Head of caudate nucleus (tissue), 42 donors: ENCODE data around the gene LDLRAD3.
A peak's percentile ranks its signal among the peaks of the same experiment; 100 is the strongest.

Experiments
- DNase-seq, 42 donors: peaks; one replicate each; pipeline versions ENCODE4 v3.0.0 to v3.0.0-alpha.2; 2020 to 2021; ENCODE audit warnings: mixed read lengths in 7 of 42
- intact Hi-C: fragments of 100-400 bp; cut with DNase I; formaldehyde crosslinking; loops from one replicate; pipeline ENCODE4 v1.15.0; 2022

Gene LDLRAD3

GRCh38 chr11:36053862-36054261 lies 110.0 kb downstream of the LDLRAD3 start:
- no peak for DNase-seq

GRCh38 chr11:36054628-36055027 lies 110.8 kb downstream of the LDLRAD3 start:
- intact Hi-C loops: no loop called here
- DNase-seq: no peak

More at GRCh38 chr11:36053862-36054261, 110.0 kb downstream of the LDLRAD3 start:
- intact Hi-C loops: no loop called here

- intact Hi-C loops: no loop called here
- DNase-seq: peak in 2 of 42 donors; percentile 19 to 22
Measured at GRCh38 chr11:36056160-36056751, 112.4 kb downstream of the LDLRAD3 start.

GRCh38 chr11:36057379-36058042 lies 113.6 kb downstream of the LDLRAD3 start:
- no peak for DNase-seq

GRCh38 chr11:36059660-36060059 lies 115.8 kb downstream of the LDLRAD3 start:
- intact Hi-C loops: no loop called here
- no peak for DNase-seq

More at GRCh38 chr11:36057379-36058042, 113.6 kb downstream of the LDLRAD3 start:
- intact Hi-C loops: no loop called here

GRCh38 chr11:36060926-36061325 lies 117.1 kb downstream of the LDLRAD3 start:
- intact Hi-C loops: no loop called here
- no peak for DNase-seq

GRCh38 chr11:36061471-36061870 lies 117.6 kb downstream of the LDLRAD3 start:
- DNase-seq: no peak
- intact Hi-C loops: no loop called here

GRCh38 chr11:36062796-36063365 lies 119.0 kb downstream of the LDLRAD3 start:
- no peak for DNase-seq
- intact Hi-C loops: no loop called here

- no peak for DNase-seq
- intact Hi-C loops: no loop called here
Measured at GRCh38 chr11:36065436-36065835, 121.6 kb downstream of the LDLRAD3 start.

- intact Hi-C loops: no loop called here
- no peak for DNase-seq
Measured at GRCh38 chr11:36066891-36067290, 123.0 kb downstream of the LDLRAD3 start.

- DNase-seq: peak in 17 of 42 donors; percentile 8 to 62 (median 32)
- intact Hi-C loops: no loop called here
Measured at GRCh38 chr11:36069576-36070212, 125.8 kb downstream of the LDLRAD3 start.

- intact Hi-C loops: no loop called here
- DNase-seq: no peak
Measured at GRCh38 chr11:36070213-36070953, 126.5 kb downstream of the LDLRAD3 start.

- peak in 1 of 42 donors; percentile 33 for DNase-seq
- intact Hi-C loops: no loop called here
Measured at GRCh38 chr11:36070954-36071330, 127.1 kb downstream of the LDLRAD3 start.

- intact Hi-C loops: no loop called here
- no peak for DNase-seq
Measured at GRCh38 chr11:36071917-36072500, 128.1 kb downstream of the LDLRAD3 start.

- intact Hi-C loops: no loop called here
- peak; percentile 55 to 91 (median 76) for DNase-seq
Measured at GRCh38 chr11:36073411-36074203, 129.7 kb downstream of the LDLRAD3 start.

- intact Hi-C loops: no loop called here
- DNase-seq: no peak
Measured at GRCh38 chr11:36074941-36075431, 131.1 kb downstream of the LDLRAD3 start.

GRCh38 chr11:36077368-36077767 lies 133.5 kb downstream of the LDLRAD3 start:
- peak in 1 of 42 donors; percentile 21 for DNase-seq
- intact Hi-C loops: no loop called here
